ENCODE data around the gene CT45A6. TPM values are rescaled to one million over a fixed set of nuclear protein-coding genes. Genes with fewer than 3 reads are reported as not detected.
"Not testable (repeated sequence)": the region's sequence is repeated elsewhere in the genome, so short reads cannot be mapped to it uniquely, and the experiment has no call there.

CT45A6 gene, protein sequence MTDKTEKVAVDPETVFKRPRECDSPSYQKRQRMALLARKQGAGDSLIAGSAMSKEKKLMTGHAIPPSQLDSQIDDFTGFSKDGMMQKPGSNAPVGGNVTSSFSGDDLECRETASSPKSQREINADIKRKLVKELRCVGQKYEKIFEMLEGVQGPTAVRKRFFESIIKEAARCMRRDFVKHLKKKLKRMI
- not detected for total RNA-seq
- long read RNA-seq, result 0 reads

DNA sequence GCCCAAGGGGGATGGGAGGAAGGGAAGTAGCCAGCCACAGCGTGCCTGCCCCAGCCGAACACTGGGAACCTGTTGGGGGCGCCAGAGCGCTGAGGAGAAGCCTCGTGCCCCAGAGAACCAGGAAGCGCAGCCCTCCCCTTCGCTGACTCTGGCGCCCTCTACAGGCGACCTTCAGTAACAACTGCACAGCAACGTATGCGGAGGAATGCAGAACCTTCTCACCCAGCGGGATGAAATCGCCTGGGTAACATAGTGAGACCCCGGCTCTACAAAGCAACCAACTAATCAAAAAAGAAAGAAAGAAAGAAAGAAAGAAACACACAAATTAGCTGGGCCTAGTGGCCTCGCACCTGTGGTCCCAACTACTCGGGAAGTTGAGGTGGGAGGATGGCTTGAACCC, at the start of gene CT45A6:
Gene CT45A6, minus strand, starts transcription at position 101 of the 400 bp plus-strand sequence. CDS start 3,794 bp downstream, outside the sequence.
- intact Hi-C loops (cut with DNase I), result not testable (repeated sequence)

GRCh38 chrX:135837180-135837579, 34.6 kb upstream of the CT45A6 start, which contains the start of gene CT45A7:
TSS of gene CT45A7 (minus strand) at chrX:135837280. CDS start at chrX:135833533, 3,747 bp downstream.
- DNase-seq (ENCODE audit: low spot score); intact Hi-C loops (cut with DNase I): not testable (repeated sequence)

More for the DNA sequence above, at the start of gene CT45A6:
- not testable (repeated sequence) for DNase-seq (ENCODE audit: low spot score)

- DNase-seq (ENCODE audit: low spot score); intact Hi-C loops (cut with DNase I): not testable (repeated sequence)
Observed at GRCh38 chrX:135819912-135820311, 17.3 kb upstream of the CT45A6 start, which contains the start of gene CT45A2. TSS of gene CT45A2 (minus strand) at chrX:135820012. CDS start at chrX:135816265, 3,747 bp downstream.

- intact Hi-C loops (cut with DNase I); DNase-seq (ENCODE audit: low spot score): not testable (repeated sequence)
Observed at GRCh38 chrX:135785403-135785802, 17.2 kb downstream of the CT45A6 start, which contains the start of gene CT45A5. TSS of gene CT45A5 (minus strand) at chrX:135785503. CDS start at chrX:135781729, 3,774 bp downstream.

- intact Hi-C loops (cut with DNase I), result not testable (repeated sequence)
Observed at GRCh38 chrX:135768091-135768490, 34.5 kb downstream of the CT45A6 start, which contains the start of gene CT45A3. TSS of gene CT45A3 (minus strand) at chrX:135768191. CDS start at chrX:135764444, 3,747 bp downstream.

DNA sequence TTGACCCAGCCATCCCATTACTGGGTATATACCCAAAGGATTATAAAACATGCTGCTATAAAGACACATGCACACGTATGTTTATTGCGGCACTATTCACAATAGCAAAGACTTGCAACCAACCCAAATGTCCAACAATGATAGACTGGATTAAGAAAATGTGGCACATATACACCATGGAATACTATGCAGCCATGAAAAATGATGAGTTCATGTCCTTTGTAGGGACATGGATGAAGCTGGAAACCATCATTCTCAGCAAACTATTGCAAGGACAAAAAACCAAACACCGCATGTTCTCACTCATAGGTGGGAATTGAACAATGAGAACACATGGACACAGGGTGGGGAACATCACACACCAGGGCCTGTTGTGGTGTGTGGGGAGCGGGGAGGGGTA, 57.8 kb downstream of the CT45A6 start:
- intact Hi-C loops (cut with DNase I); DNase-seq (ENCODE audit: low spot score): not testable (repeated sequence)

More at GRCh38 chrX:135768091-135768490, 34.5 kb downstream of the CT45A6 start, which contains the start of gene CT45A3:
- not testable (repeated sequence) for DNase-seq (ENCODE audit: low spot score)

Other genes with a start within 250 kb of the CT45A6 start
- gene CT45A1, start 89.1 kb downstream of the CT45A6 start, total RNA-seq, result not detected
- not detected for gene CT45A3, start 34.6 kb downstream of the CT45A6 start, total RNA-seq
- gene CT45A5, start 17.3 kb downstream of the CT45A6 start, total RNA-seq, result not detected
- gene CT45A2, start 17.2 kb upstream of the CT45A6 start, total RNA-seq, result not detected
- gene CT45A7, start 34.5 kb upstream of the CT45A6 start, total RNA-seq, result not detected
- not detected for gene CT45A8, start 51.8 kb upstream of the CT45A6 start, total RNA-seq
- not detected for gene CT45A9, start 69.0 kb upstream of the CT45A6 start, total RNA-seq
- gene CT45A10, start 90.7 kb upstream of the CT45A6 start, total RNA-seq, result not detected
- not detected for gene SAGE1, start 90.9 kb upstream of the CT45A6 start, total RNA-seq
- gene MMGT1, start 171.2 kb upstream of the CT45A6 start, total RNA-seq, result 29.5 TPM
- 12.5 TPM for gene SLC9A6, start 182.6 kb upstream of the CT45A6 start, total RNA-seq

All from cardiac septum (tissue), 1 donor.